ENCODE data around the gene GLIPR2.
"Not testable (repeated sequence)": the region's sequence is repeated elsewhere in the genome, so short reads cannot be mapped to it uniquely, and the experiment has no call there.

GLIPR2 gene

DNA sequence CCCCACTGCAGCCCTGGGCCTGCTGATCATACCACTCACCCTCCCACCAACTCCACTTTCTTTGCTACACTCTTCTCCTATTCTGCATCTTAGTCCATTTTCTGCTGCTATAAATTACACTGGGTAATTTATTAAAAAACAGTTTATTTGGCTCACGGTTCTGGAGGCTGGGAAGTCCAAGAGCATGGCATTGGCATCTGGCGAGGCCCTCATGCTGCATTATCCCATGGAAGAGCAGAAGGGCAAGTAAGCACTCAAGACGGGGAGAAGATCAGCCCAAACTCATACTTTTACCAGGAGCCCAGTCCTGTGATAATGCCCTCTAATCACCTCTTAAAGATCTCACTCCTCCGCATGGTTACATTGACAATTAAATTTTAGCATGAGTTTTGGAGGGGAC, 9.4 kb downstream of the GLIPR2 start:
- no peak for DNase-seq

DNA sequence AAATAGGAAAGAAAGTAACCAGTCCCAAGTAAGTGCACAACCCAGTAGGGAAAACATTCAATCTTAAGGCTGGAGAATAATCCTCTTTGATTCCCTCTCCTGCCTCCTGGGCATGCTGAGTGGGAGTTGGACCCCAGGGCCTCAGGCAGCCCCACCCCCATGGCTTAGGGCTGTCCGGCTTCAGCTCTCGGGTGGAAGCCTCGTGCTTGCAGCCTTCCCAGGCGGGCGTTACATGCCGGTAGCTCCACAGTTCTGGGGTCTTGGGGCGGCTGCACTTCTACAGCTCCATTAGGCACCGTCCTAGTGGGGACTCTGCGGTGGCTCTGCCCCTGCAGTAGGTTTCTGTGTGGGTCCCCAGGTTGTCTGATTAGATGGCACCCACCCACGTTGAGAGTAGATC, 10.1 kb downstream of the GLIPR2 start:
- no peak for DNase-seq

DNA sequence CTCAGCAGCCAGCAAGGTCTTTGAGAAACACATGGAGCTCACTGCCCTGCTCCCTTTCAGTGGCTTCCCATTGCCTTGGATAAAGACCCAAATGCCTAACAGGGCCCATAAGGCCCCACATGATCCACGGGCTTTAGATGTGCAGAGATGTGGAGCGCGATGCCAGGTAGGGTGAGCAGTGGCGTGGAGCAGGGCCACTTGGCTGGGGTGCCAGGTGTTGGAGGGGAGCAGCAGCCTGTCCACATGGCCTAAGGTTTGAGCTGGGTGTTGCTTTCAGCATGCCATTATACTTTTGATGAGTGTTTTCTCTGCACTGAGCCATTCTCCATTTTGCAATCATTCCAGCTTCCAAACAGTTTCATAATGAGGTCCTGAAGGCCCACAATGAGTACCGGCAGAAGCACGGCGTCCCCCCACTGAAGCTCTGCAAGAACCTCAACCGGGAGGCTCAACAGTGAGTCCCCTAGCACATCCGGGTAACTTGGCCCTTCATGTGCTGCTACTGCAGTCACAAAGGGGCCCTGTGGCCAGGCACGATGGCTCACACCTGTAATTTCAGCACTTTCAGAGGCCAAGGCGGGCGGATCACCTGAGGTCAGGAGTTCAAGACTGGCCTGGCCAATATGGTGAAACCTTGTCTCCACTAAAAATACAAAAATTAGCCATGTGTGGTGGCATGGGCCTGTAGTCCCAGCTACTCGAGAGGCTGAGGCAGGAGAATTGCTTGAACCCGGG, 11.1 kb downstream of the GLIPR2 start:
- no peak for DNase-seq

DNA sequence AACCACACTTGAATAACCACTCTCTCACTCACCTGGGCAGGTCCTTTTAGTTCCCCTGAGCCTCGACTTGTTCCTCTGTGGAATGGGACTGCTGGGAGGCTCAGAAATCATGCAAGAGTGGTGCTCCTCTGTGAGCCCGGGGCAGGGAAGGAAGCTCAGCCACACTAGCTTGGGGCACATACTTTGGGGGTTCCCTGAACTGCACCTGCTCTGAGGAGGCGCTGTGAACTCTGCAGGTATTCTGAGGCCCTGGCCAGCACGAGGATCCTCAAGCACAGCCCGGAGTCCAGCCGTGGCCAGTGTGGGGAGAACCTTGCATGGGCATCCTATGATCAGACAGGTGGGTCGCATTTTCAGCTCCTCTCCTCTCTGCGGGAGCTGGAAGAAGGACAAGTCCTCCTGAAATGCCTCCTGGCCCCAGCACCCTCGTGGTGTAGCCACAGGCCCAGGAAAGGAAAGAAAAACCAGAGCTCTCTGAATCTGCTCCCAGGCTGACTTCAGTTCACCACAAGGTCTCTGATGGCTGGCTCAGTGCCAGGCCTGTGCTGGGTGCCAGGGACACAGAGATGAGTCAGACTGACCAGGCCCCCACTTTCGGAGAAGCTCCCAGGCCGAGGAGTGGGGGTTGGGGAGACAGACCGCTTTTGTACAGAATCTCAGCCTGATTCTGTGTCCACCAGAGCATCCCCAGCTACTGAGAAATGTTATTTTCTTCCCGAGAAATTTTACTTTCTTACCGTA, 11.9 kb downstream of the GLIPR2 start:
- DNase-seq: no peak

DNA sequence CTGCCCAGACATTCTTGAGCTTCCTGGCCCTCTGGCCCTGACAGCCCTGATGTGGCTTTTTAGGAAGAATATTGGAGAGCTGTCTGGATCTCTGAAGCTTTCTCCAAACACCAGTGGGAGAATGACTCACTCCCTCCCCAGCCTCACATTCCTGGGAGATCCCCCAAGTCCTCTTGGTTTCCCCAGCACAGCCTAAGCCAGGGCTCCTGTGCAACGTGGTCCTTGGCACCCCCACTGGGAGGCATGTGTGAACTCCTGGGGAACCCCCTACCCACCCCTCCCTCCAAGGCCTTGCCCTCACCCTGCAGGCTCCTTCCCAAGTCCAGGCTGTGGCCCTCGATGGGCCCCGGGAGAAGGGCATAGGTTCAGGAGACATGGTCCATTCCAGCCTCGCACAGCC, 12.7 kb downstream of the GLIPR2 start:
- no peak for DNase-seq

DNA sequence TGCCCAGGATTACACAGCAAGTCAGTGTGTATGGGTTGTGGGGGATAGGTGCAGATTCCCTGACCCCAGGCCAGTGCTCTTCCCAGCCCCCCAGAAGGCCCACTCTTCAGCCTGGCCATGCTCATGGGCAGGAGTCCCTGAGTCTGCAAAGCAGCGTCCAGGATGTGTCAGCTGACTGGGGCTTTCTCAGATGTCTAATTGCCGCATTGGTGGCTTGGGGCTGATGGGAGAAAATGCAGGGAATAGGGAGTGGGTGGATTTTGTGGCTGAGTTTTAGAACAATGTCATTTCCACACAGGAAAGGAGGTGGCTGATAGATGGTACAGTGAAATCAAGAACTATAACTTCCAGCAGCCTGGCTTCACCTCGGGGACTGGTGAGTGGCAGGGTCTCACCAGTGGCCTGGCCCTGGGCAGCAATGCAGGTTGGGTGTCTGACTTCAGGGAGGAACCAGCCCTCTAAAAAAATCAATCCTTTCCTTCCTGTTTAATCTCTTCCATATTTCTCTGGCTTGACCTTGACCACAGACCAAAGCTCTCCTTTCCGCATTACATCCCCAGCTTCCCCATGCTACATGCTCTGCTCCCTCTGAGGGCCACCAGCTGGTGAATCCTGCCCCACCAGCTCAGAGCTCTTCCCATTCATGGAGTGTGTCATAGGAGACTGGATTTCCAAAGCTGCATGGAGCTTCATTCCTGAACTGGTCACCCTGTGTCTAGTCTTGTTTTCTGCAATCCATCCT, 14.2 kb downstream of the GLIPR2 start:
- DNase-seq: no peak

DNA sequence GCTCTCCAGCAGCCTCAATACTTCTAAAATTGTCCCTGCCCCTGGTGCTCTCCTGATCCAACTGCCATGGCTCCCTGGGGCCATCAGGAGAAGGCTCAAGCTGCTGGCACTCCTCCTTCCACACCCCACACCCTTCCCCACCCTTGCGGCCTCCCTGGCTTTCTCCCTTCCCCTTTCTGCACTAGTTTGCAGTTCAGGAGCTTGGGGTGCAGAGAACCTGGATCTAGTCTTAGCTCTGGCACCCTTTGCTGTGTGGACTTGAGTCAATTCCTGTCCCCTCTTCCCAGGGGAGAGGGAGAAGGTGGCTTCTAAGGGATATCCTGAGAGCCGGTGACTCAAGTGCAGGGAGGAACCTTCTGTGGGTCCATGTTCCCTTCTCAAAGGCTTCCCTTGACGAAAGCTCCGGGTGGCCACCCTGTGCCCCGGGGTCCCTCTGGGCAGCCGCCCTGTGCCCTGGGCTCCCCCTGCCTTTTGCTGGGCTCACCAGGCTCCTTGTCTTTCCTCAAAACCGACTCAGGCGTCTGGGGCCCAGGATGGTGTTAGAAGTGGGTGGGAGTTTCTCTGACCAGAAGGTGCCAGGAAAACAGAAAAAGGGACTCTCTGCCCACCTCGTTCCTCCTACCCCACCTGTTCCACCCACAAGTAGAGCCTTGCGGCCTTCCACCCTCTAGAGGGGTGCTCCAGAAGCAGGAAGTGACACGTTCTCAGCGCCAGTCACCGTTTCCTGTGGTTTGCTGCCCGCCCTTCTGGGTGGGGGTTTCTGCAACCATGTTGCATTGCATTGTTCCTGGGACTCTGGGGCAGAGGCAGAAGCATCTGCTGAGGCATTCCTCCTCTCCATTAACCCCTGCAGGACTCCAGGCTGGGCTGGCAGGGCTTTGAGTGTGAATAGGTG, 15.0 kb downstream of the GLIPR2 start:
- no peak for DNase-seq

DNA sequence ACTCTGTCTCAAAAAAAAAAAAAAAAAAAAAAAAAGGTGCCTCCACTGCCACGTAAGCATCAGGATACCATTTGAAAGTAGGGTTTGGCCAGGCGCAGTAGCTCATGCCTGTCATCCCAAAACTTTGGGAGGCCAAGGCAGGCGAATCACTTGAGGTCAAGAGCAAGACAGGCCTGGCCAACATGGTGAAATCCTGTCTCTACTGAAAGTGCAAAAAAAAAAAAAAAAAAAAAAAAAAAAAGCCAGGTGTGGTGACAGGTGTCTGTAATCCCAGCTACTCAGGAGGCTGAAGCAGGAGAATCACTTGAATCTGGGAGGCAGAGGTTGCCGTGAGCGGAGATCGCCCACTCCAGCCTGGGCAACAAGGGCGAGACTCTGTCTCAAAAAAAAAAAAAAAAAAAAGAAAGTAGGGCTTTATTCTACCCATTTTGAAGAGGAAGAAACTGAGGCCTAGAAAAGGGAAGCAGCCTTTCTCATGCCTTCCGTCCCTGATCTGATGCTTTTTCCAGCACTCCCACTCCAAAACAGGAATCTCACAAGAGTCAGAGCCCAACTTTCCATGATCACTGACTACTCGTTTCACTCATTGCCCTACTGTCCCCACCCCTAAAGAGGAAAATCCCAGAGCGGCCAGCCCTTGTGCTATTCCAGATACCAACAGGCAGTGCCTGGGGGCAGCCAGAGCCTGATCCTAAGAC, 16.4 kb downstream of the GLIPR2 start:
- no peak for DNase-seq

DNA sequence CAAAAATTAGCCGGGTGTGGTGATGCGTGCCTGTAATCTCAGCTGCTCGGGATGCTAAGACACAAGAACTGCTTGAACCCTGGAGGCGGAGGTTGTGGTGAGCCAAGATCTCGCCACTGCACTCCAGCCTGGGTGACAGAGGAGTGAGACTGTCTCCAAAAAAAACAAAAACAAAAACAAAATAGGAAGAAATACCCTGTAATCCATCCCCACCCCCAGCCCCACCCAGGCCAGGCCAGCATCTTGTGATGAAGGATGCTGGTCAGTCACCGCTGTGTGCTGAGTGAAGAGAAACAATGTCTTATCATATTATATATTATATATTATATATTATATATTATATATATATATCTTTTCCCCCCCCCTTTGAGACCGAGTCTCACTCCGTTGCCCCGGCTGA, 17.2 kb downstream of the GLIPR2 start:
- DNase-seq: no peak

DNA sequence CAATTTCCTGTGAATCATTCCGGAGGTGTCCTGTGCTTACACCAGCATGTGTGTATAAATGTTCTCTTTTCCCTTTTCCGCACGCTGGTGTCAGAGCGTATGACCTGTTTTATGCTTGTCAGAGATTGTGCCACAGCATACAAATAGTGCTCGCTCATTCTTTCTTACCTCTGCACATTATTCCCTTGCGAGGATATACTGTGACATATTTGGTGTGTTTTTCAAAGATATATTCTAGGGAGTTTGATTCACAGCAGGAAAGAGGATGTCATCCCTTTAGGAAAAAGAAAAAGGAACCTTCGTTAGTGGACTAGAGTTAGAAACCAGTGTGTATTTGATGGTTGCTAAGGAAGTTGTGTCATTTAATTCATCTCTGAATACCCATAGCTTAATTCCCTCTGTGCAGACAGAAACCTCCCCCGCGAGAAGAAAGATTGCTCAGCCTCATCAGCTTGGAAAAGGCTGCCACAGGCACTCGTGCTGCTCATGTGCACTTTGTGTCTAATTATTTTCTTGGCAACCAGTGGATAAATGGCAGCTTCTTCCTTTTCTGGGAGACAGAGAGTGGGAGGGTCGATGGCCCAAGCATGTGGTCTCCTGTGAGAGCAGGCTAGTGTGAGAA, 17.9 kb downstream of the GLIPR2 start:
- DNase-seq: no peak

DNA sequence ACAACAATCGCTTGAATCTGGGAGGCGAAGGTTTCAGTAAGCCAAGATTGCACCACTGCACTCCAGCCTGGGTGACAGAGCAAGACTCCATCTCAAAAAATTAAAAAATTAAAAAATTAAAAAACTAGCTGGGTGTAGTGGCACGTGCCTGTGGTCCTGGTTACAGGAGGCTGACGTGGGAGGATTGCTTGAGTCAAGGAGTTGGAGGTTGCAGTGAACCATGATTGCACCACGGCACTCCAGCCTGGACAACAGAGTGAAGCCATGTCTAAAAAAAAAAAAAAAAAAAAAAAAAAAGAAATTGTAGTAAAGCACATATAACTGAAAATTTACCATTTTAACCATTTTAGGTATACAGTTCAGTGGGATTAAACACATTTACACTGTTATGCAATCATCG, 19.6 kb downstream of the GLIPR2 start:
- DNase-seq: no peak

DNA sequence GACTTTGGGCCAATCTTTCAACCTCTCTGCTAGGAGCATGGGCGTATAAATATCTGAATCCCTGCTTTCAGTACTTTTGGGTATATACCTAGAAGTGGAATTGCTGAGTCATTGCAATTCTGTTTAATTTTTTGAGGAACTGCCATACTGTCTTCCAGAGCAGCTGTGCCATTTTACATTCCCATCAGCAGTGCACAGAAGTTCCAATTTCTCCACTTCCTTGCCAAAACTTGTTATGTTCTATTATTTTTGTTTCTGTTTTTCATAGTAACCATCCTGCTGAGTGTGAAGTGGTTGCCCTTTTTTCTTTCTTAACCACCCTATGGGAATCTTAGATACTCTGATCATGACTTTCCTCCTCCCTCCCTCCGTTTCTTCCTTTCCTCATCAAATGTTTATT, 21.6 kb downstream of the GLIPR2 start:
- DNase-seq: no peak

DNA sequence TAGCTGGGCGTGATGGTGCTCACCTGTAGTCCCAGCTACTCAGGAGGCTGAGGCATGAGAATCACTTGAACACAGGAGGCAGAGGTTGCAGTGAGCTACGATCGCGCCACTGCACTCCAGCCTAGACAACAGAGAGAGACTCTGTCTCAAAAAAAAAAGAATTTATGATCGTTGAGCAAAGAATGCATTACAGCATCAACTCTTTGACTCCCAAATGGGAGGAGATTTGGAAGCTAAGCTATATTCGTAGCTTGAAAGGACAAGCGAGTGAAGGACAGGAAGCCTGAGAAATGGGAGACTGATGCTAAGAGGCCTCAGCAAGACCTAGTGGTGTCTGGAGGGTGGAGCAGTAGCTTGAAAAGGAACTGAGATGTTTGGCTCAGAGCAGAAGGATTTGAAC, 22.4 kb downstream of the GLIPR2 start:
- no peak for DNase-seq

DNA sequence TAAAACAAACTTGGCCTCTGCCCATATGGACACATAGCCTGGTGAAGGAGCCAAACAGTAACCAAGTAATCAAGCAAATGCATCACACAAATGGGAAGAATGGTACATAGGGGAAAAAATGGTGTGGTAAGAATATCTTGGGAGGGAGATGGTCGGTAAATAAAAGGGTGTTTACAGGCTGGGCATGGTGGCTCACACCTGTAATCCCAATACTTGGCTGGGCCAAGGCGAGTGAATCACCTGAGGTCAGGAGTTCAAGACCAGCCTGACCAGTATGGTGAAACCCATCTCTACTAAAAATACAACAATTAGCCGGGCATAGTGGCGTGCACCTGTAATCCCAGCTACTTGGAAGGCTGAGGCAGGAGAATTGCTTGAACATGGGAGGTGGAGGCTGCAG, 23.0 kb downstream of the GLIPR2 start:
- DNase-seq: not testable (repeated sequence)

DNA sequence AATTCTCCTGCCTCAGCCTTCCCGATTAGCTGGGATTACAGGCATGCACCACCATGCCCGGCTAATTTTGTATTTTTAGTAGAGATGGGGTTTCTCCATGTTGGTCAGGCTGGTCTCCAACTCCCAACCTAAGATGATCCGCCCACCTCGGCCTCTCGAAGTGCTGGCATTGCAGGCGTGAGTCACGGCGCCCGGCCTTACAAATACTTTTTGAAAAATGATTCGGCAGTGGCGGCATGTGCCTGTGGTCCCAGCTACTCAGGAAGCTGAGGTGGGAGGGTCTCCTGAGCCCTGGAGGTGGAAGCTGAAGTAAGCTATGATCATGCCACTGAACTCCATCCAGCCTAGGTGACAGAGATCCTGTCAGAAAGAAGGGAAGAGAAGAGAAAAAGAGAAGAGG, 23.6 kb downstream of the GLIPR2 start:
- not testable (repeated sequence) for DNase-seq

DNA sequence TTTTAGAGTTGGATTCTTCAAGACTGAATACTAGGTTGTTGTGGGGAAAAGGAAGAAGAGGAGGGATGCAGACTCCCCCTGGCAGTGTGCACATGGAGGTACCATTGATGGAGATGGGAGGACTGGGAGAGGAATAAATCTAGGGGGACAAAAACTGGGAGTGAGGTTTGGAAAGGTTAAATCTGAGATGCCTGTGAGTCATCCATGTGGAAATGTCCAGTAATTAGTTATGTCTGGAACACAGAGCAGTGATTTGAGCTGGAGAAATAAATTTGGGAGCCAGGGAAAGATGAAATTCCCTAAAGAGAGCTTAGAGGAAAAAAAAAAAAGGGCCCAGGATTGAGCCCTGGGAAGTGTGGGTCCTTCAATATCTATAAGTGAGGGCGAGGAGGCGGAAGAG, 24.7 kb downstream of the GLIPR2 start:
- no peak for DNase-seq

DNA sequence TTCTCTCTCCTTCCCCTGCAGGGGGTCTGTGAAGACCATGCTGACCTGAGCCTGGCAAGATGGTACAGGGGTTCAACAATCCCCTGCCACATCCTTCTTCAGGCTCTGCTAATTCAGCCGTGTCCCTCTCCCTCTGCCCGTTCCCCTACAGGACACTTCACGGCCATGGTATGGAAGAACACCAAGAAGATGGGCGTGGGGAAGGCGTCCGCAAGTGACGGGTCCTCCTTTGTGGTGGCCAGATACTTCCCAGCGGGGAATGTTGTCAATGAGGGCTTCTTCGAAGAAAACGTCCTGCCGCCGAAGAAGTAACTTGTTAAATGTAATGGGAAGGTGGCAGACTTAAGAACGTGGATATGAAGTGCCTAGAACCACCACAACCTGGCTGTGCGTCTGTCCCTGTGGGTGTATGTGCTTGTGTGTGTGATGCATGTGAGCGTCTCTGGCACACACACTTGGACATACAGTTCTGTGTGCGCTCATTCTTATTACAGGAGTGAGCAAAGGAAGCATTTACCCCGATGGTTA, 25.7 kb downstream of the GLIPR2 start:
- no peak for DNase-seq

DNA sequence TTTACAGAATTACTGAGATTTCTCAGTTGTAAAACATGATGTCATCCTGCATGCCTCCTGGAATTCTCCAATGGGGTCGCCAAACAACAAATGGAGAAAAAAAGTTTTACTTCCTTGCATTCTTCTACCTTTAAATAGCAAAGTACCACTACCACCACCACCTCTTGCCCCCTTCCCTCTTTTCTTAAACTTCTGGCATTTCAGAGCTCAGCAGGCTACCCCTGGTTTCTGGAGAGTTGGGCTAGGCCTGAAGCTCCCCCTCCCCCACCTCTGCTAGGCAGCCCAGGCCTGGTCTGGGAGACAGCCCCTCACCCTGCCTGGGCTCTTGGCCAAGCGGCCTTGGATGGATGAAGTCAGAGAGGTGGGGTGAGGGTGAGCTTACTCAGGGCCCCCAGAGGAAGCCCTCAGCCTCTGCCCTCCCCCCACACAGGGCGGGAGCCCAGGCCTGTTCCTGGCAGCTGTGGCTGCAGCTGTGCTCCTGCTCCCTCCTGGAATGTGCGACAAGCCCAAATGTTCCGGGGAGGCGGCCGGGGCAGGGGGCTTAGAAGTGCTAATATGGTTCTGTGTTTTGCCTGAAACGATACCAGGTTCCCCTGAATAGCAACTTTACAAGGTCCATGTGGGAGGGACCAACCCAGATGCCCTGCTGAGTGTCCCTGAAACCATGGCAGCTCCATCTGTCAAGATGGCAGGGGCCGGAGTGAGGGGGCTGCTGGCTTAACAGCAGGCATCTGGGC, 26.7 kb downstream of the GLIPR2 start:
- no peak for DNase-seq

DNA sequence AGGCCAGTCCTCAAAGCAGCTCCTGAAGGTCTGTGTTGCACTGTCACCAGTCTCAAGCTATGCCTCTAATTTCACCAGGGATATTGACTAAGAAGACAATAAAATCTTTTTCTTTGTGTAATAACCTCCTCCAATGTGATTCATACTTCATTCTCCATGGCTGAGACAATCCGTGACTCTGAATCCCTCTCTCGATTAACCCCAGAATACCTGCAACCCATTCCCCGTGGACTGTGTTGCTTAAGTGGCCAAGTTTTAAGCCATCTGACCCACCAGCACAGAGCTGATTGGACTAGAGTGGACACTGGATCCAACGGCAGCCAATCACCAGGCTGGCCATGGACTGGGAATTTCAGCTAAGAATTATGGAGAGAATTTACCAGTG, 27.2 kb downstream of the GLIPR2 start:
- no peak for DNase-seq

DNA sequence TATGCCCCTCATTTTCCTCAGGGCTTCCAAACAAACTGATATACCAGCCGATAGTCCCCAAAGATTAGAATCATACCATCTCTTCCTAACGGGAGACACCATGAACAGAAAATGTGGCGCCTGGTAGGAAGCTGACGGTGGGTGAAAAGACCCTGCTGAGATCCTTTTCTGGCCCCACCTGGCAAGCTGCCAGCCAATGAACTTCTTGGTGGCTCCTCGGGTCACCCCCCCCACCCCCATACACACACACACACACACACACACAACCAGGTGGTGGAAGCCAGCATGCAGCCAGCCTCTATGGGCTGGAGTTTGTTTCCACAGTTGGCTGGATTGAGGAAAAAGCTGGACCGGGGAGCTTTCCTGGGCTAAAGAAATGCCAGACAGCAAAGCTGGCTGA, 27.8 kb downstream of the GLIPR2 start:
- no peak for DNase-seq

DNA sequence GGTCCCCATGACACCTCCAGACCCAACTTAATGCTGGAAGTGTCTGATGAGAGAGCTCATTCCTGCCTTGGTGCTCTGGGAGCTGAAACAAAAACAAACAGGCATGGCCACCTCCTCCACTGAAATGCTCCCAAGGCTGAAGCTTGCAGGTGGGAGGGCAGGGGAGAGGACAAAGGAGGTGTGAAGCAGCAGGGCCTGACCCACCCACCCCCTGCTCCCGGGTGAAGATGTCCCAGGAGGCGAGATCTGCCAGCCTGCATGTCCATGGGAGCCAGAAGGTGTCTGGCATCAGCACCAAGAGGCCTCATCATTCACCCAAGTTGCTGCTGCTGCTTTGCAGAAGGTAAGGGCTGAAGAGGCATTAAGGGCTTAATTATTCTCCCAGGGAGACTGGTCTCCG, 28.5 kb downstream of the GLIPR2 start:
- peak in 1 of 2 experiments; percentile 9 for DNase-seq

Data from NCI-H526 (cell line).